Kidney epithelial cell (primary cell): ENCODE data around the gene LRCH1. TPM values are rescaled to one million over a fixed set of nuclear protein-coding genes. Genes with fewer than 3 reads are reported as not detected.

Source experiments
- DNase-seq: peaks from one replicate; pipeline ENCODE4 v3.0.0-alpha.2; 2010; ENCODE audit warnings: low read depth
- H3K27me3 ChIP-seq: 2 replicates; pipeline ENCODE4 v1.6.0; 2011; ENCODE audit warnings: low read length; ENCODE audit not compliant: control insufficient read depth, insufficient read depth
- H3K36me3 ChIP-seq: 2 replicates; pipeline ENCODE4 v1.5.1; 2011; ENCODE audit warnings: low read length; ENCODE audit not compliant: control insufficient read depth, insufficient read depth
- H3K4me3 ChIP-seq: 2 replicates; pipeline ENCODE4 v1.5.1; 2011; ENCODE audit warnings: low read depth, mild to moderate bottlenecking, control low read depth, low read length
- total RNA-seq: library from RNA; depleted of rRNA; stranded (reverse); fragments of >200 nt; gene quantifications from 2 replicates; pipeline ENCODE4 v1.2.3, GENCODE V29; 2015
- TF ChIP-seq, protein P1 (sequence below): IDR thresholded peaks from 2 replicates; pipeline ENCODE4 v1.5.1; 2011; ENCODE audit warnings: mild to moderate bottlenecking, moderate library complexity, low read length, control low read depth, inconsistent platforms; ENCODE audit not compliant: insufficient read depth, poor library complexity, severe bottlenecking

The LRCH1 gene
- total RNA-seq, 1 donor from 2014 or later, result 14.0 TPM

DNA sequence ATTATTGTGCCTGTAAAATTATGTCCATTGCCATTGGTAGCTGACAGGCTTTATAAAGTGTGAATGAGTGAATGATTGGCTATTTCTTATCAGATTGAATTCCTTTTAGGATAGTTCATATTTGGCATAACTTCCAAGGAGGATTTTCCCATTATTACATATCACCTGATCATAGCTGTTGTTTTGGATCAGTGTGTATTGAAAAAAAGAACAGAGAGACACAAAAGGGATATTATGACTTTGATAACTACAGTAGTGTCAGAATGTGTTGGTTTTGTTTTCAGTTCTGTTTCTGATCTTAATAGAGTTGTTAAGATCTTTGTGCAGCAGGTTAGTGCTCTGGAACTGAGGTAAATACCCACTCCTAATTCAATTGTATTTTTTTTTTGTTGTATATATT is 103.8 kb downstream of the LRCH1 start:
- Histone ChIP-seq H3K4me3 (no peak overlapping the region), H3K27me3 (no peaks in the 10 kb centered on the region), H3K36me3 (no peaks in the 10 kb centered on the region)
- TF ChIP-seq, protein P1, sequence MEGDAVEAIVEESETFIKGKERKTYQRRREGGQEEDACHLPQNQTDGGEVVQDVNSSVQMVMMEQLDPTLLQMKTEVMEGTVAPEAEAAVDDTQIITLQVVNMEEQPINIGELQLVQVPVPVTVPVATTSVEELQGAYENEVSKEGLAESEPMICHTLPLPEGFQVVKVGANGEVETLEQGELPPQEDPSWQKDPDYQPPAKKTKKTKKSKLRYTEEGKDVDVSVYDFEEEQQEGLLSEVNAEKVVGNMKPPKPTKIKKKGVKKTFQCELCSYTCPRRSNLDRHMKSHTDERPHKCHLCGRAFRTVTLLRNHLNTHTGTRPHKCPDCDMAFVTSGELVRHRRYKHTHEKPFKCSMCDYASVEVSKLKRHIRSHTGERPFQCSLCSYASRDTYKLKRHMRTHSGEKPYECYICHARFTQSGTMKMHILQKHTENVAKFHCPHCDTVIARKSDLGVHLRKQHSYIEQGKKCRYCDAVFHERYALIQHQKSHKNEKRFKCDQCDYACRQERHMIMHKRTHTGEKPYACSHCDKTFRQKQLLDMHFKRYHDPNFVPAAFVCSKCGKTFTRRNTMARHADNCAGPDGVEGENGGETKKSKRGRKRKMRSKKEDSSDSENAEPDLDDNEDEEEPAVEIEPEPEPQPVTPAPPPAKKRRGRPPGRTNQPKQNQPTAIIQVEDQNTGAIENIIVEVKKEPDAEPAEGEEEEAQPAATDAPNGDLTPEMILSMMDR, result no peak
- no peak for DNase-seq

DNA sequence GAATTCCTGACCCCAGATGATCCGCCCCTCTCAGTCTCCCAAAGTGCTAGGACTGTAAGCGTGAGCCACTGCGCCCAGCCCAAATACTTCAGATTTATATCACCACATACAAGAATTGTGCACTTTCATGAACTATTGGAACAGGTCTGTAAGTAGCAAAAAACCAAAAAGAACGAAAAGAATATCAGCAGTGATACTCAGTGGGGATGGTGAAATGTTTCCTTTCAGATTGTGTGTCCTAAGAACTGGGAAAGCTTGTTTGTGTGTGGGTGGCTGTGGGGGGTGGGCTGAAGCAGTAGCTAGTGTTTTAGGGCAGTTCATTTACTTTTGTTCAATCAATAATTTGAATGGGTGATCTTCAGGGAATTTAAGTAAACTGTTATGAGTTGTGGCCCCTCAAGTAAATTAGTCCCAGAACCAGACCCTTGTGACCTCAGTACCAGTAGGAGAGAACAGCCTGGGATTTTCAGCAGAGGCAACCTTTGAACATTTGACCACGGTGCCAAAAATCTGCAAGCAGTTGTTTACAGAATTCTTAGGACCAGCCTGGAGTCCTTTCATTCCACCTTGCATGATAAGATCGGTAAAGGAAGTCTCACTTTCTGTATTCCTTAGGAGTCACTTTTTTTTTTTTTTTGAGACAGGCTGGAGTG is 106.6 kb downstream of the LRCH1 start:
- DNase-seq, result no peak
- Histone ChIP-seq H3K27me3 (no peaks in the 10 kb centered on the region), H3K36me3 (no peaks in the 10 kb centered on the region), H3K4me3 (no peak overlapping the region)
- TF ChIP-seq, protein P1, result no peak

DNA sequence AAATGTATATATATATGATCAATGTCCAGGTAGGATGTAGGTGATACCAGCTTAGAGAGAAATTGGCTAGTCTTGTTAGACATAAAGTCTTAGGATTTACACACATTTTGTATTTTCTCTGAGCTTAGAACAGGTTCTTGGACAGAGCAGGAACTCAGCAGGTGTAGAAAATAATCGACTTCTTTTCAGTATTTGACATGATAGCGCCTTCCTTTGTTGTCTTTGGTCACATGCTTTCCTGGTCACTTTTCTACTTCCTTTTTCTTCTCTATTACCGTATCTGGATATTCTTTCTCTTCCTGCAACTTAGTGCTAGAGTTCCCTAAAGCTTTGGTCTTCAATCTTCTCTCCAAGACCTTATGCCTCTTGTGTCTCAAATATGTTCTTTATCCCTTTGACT is 107.4 kb downstream of the LRCH1 start:
- no peak for DNase-seq
- no peak overlapping the region for H3K4me3 ChIP-seq
- H3K36me3 ChIP-seq, result no peaks in the 10 kb centered on the region
- TF ChIP-seq, protein P1, result no peak
- H3K27me3 ChIP-seq, result no peaks in the 10 kb centered on the region

DNA sequence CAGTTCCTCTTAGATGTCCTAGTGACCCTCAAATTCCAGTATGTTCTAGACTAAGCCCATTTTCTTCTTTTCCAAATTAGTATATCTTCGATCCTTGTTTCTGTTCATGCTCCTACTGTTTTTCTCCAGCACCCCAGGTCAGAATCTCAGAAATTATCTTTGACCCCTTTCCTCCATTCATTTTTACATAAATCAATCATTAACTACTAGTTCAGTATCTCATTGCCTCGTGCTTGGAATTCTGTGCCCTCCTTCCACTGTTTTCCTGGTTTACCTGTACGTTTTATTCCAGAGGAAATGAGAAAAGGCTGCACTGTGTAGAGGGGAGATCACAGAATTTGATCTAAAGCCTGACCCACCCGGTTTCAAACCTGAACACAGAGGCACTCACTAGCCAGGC is 107.9 kb downstream of the LRCH1 start:
- no peaks in the 10 kb centered on the region for H3K27me3 ChIP-seq
- DNase-seq, result no peak
- no peak overlapping the region for H3K4me3 ChIP-seq
- TF ChIP-seq, protein P1, result no peak
- no peaks in the 10 kb centered on the region for H3K36me3 ChIP-seq

DNA sequence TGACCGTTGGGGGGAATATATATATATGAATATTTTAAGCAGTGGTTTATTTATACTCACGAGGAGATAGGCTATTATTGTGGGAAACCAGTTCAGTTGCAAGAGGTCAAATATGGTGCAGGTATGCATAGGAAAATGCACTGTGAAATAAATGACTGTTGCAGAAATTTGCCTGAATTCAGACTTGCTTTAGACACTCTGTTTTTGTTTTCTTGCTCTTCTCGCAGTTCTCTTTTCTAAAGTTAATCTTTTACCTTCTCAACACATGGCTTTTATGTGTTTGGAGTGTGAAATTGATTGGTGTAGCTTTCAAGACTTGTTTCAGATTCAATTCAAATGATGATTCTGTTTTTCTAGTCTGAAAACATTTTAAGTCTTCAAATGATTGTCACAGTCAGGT is 109.7 kb downstream of the LRCH1 start:
- no peak for DNase-seq

More for the DNA sequence above, 109.7 kb downstream of the LRCH1 start:
- TF ChIP-seq, protein P1, result no peak
- no peaks in the 10 kb centered on the region for H3K27me3 ChIP-seq
- no peaks in the 10 kb centered on the region for H3K36me3 ChIP-seq
- H3K4me3 ChIP-seq, result no peak overlapping the region
